ENCODE data around the gene CDH13.

Gene CDH13

GRCh38 chr16:82694239-82694874, 67.6 kb downstream of the CDH13 start:
- TF ChIP-seq, protein P1, sequence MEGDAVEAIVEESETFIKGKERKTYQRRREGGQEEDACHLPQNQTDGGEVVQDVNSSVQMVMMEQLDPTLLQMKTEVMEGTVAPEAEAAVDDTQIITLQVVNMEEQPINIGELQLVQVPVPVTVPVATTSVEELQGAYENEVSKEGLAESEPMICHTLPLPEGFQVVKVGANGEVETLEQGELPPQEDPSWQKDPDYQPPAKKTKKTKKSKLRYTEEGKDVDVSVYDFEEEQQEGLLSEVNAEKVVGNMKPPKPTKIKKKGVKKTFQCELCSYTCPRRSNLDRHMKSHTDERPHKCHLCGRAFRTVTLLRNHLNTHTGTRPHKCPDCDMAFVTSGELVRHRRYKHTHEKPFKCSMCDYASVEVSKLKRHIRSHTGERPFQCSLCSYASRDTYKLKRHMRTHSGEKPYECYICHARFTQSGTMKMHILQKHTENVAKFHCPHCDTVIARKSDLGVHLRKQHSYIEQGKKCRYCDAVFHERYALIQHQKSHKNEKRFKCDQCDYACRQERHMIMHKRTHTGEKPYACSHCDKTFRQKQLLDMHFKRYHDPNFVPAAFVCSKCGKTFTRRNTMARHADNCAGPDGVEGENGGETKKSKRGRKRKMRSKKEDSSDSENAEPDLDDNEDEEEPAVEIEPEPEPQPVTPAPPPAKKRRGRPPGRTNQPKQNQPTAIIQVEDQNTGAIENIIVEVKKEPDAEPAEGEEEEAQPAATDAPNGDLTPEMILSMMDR (IDR thresholded peaks at IDR 0.05): no peak
- no peak for TF ChIP-seq ZFX (IDR thresholded peaks at IDR 0.05; ENCODE audit: borderline replicate concordance)
- H3K27ac ChIP-seq: no peak overlapping the region

DNA sequence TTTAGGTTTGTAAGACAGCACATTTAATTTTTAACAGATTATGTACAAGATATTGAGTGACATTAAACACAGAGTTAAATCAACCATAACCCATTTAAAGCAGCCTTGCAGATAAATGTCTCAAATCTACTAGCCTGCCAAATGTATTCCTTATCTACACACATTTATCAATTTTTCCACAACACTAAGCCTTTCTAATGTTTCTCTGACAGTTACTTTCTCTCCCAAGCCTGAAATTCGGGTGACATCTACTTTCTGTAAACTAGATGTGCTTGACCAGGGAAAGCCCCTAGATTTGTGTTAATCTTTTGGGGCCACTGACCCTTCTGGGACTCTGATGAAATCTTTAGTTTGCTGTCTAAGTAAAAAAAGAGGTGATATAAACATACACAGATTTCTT, 69.0 kb downstream of the CDH13 start:
- H3K27ac ChIP-seq: no peak overlapping the region
- no peak for TF ChIP-seq ZFX (IDR thresholded peaks at IDR 0.05; ENCODE audit: borderline replicate concordance)
- TF ChIP-seq, protein P1 (IDR thresholded peaks at IDR 0.05): no peak

GRCh38 chr16:82699260-82699659, 72.5 kb downstream of the CDH13 start:
- TF ChIP-seq ZFX (IDR thresholded peaks at IDR 0.05; ENCODE audit: borderline replicate concordance): no peak
- no peak overlapping the region for H3K27ac ChIP-seq

DNA sequence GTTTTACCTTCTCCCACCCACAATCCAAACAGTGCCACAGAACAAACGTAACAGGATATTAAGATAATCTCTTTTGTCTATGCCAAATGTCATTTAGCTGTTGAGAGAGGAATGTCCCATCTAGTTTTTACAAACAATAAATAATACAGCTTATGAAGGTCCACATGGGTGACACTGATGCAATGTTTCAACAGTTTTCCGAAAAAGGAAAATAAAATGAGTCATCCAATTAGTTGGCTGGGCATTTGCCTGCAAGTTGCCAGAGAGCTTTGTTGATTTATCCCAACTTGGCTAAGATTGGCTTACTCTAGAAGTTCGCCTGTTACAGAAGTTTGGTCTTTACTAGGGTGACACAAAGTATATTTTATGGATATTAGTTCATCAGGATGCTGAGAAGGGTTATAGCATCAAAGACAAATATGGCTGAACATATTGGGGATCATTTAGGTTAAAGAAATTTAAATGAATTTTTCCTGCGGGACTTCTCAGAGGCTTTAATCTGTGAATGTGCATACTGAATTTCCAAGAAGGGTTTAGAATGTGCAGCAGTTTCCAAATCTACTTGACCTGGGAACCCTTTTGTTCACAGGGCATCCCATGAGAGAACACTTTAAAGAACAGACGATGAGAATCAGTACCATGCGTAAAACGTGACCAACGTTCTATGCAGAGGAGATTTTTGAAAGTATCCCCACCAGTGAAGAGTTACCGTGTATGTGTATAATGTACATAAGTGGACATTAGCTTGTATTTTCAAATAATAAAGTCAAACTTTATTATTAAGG, 73.1 kb downstream of the CDH13 start:
- TF ChIP-seq, protein P1 (IDR thresholded peaks at IDR 0.05): no peak
- no peak for TF ChIP-seq ZFX (IDR thresholded peaks at IDR 0.05; ENCODE audit: borderline replicate concordance)
- no peak overlapping the region for H3K27ac ChIP-seq

DNA sequence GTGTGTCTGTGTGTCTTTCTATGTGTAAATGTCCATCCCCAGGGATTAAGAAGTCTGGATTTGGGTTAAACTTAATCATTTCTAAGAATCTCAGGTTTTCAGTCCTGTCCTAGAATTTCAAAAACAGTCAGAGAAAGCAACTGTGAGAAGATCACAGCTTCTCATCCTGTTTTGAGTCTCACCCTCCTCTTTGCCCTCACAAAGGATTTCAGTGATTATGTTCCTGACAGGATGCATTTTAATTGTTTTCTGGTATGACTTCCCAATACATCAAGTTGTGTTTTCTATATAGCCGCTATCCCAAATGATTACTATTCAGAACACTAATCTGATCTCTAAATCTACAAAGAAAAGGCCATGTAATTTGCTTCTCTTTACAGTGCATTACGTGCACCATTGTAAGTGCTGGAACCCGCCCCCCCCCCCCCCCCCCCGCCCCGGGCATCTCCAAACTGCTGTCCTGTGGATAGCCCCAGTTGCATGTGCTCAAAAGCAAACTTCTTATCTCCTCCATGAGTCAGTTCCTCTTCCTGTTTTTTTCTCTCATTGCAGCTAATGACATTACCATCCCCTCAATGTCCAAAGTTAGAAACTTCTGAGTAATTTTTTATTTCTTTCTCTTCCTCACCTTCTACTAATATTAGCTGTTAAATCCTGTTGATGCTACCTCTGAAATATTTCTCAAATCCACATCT, 73.9 kb downstream of the CDH13 start:
- TF ChIP-seq, protein P1 (IDR thresholded peaks at IDR 0.05): no peak
- TF ChIP-seq ZFX (IDR thresholded peaks at IDR 0.05; ENCODE audit: borderline replicate concordance): no peak

DNA sequence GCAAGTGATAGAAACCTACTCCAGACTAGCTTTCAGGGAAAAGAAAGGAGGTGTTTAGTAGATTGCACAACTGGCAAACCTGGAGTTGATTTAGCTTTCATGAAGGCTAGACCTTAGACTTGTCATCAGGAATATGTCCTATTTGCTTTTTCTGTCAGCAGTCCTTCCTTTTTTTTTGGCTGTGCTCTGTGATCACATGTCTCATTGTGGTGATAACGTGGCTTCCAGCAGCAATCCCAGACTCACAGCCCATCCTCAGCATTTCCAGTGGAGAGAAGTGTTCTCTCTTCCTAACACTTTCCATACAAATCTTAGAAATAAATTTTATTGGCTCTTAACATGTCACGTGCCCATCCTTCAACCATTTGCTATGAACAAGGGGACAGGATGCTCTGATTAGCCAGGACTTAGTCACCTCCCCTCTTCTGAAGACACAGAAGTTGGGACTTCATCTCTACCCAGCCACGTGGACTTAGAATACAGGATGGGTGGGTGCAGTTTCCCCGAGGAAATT, 74.7 kb downstream of the CDH13 start:
- no peak overlapping the region for H3K27ac ChIP-seq
- no peak for TF ChIP-seq ZFX (IDR thresholded peaks at IDR 0.05; ENCODE audit: borderline replicate concordance)
- TF ChIP-seq, protein P1 (IDR thresholded peaks at IDR 0.05): no peak

More for the DNA sequence above, 73.9 kb downstream of the CDH13 start:
- no peak overlapping the region for H3K27ac ChIP-seq

- no peak overlapping the region for H3K27ac ChIP-seq
- TF ChIP-seq, protein P1 (IDR thresholded peaks at IDR 0.05): no peak
- no peak for TF ChIP-seq ZFX (IDR thresholded peaks at IDR 0.05; ENCODE audit: borderline replicate concordance)
Measured at GRCh38 chr16:82703161-82703560, 76.4 kb downstream of the CDH13 start.
